ENCODE results near the gene PCSK5. TPM values are rescaled to one million over a fixed set of nuclear protein-coding genes. Genes with fewer than 3 reads are reported as not detected.

PCSK5 gene
- total and polyA plus RNA-seq, 5 donors = 2.6 to 7.6 (median 5.6) TPM

- 86% methylated on average over 3 of the region's 3 CpGs for WGBS
- H3K4me1 ChIP-seq (ENCODE audit: control insufficient read depth, insufficient read depth, low read length) = no peaks in the 10 kb centered on the region
- no peak overlapping the region for H3K4me3 ChIP-seq (ENCODE audit: low read length)
- no peak for ATAC-seq
- H3K9me3 ChIP-seq (ENCODE audit: control insufficient read depth, low read length) = no peaks in the 10 kb centered on the region
- intact Hi-C loops (cut with DNase I) = no loop called here
- no peak overlapping the region for H3K27ac ChIP-seq (ENCODE audit: low read length)
- DNase-seq = no peak
- H3K27me3 ChIP-seq (ENCODE audit: control insufficient read depth, insufficient read depth) = no peaks in the 10 kb centered on the region
Measured at GRCh38 chr9:75918154-75918553, 27.7 kb downstream of the PCSK5 start.

- WGBS = 86% methylated on average over 3 of the region's 3 CpGs
- Histone ChIP-seq H3K27me3 (ENCODE audit: control insufficient read depth, insufficient read depth) (no peaks in the 10 kb centered on the region), H3K4me3 (ENCODE audit: low read length) (no peak overlapping the region), H3K27ac (ENCODE audit: low read length) (no peak overlapping the region), H3K4me1 (ENCODE audit: control insufficient read depth, insufficient read depth, low read length) (no peaks in the 10 kb centered on the region), H3K9me3 (ENCODE audit: control insufficient read depth, low read length) (no peaks in the 10 kb centered on the region)
- DNase-seq (no peak), ATAC-seq (no peak)
- intact Hi-C loops (cut with DNase I) = no loop called here
Measured at GRCh38 chr9:75918909-75919308, 28.4 kb downstream of the PCSK5 start.

- ATAC-seq (no peak), DNase-seq (no peak)
- no peaks in the 10 kb centered on the region for H3K9me3 ChIP-seq (ENCODE audit: control insufficient read depth, low read length)
- no peaks in the 10 kb centered on the region for H3K4me1 ChIP-seq (ENCODE audit: control insufficient read depth, insufficient read depth, low read length)
- intact Hi-C loops (cut with DNase I) = no loop called here
- no peak overlapping the region for H3K27ac ChIP-seq (ENCODE audit: low read length)
- H3K27me3 ChIP-seq (ENCODE audit: control insufficient read depth, insufficient read depth) = no peaks in the 10 kb centered on the region
- no peak overlapping the region for H3K4me3 ChIP-seq (ENCODE audit: low read length)
- WGBS = 71% methylated on average over 5 of the region's 5 CpGs
Measured at GRCh38 chr9:75921391-75922127, 31.1 kb downstream of the PCSK5 start.

- ATAC-seq (no peak), DNase-seq (no peak)
- intact Hi-C loops (cut with DNase I) = no loop called here
- Histone ChIP-seq H3K9me3 (ENCODE audit: control insufficient read depth, low read length) (no peaks in the 10 kb centered on the region), H3K4me1 (ENCODE audit: control insufficient read depth, insufficient read depth, low read length) (peaks cover 2% of the 10 kb centered on the region), H3K27ac (ENCODE audit: low read length) (no peak overlapping the region), H3K4me3 (ENCODE audit: low read length) (no peak overlapping the region), H3K27me3 (ENCODE audit: control insufficient read depth, insufficient read depth) (no peaks in the 10 kb centered on the region)
- 75% methylated on average over 2 of the region's 2 CpGs for WGBS
Measured at GRCh38 chr9:75926385-75926784, 35.9 kb downstream of the PCSK5 start.

- intact Hi-C loops (cut with DNase I) = no loop called here
- 74% methylated on average over 2 of the region's 2 CpGs for WGBS
- Histone ChIP-seq H3K9me3 (ENCODE audit: control insufficient read depth, low read length) (no peaks in the 10 kb centered on the region), H3K27me3 (ENCODE audit: control insufficient read depth, insufficient read depth) (no peaks in the 10 kb centered on the region), H3K27ac (ENCODE audit: low read length) (no peak overlapping the region), H3K4me3 (ENCODE audit: low read length) (no peak overlapping the region), H3K4me1 (ENCODE audit: control insufficient read depth, insufficient read depth, low read length) (peaks cover 2% of the 10 kb centered on the region)
- DNase-seq = no peak
- no peak for ATAC-seq
Measured at GRCh38 chr9:75927356-75927755, 36.9 kb downstream of the PCSK5 start.

- intact Hi-C loops (cut with DNase I) = no loop called here
- Histone ChIP-seq H3K9me3 (ENCODE audit: control insufficient read depth, low read length) (no peaks in the 10 kb centered on the region), H3K27me3 (ENCODE audit: control insufficient read depth, insufficient read depth) (no peaks in the 10 kb centered on the region), H3K27ac (ENCODE audit: low read length) (no peak overlapping the region), H3K4me3 (ENCODE audit: low read length) (no peak overlapping the region), H3K4me1 (ENCODE audit: control insufficient read depth, insufficient read depth, low read length) (peaks cover 2% of the 10 kb centered on the region)
- WGBS = 74% methylated on average over 4 of the region's 4 CpGs
- DNase-seq (no peak), ATAC-seq (no peak)
Measured at GRCh38 chr9:75930190-75930589, 39.7 kb downstream of the PCSK5 start.

GRCh38 chr9:75930730-75931321 lies 40.4 kb downstream of the PCSK5 start:
- no peak overlapping the region for H3K4me3 ChIP-seq (ENCODE audit: low read length)
- H3K27ac ChIP-seq (ENCODE audit: low read length) = no peak overlapping the region
- no peaks in the 10 kb centered on the region for H3K9me3 ChIP-seq (ENCODE audit: control insufficient read depth, low read length)
- intact Hi-C loops (cut with DNase I) = no loop called here
- no peak for DNase-seq
- H3K4me1 ChIP-seq (ENCODE audit: control insufficient read depth, insufficient read depth, low read length) = peaks cover 2% of the 10 kb centered on the region
- WGBS = 51% methylated on average over 3 of the region's 3 CpGs
- no peaks in the 10 kb centered on the region for H3K27me3 ChIP-seq (ENCODE audit: control insufficient read depth, insufficient read depth)
- ATAC-seq = peak; percentile 35 to 50

GRCh38 chr9:75933982-75934381 lies 43.5 kb downstream of the PCSK5 start:
- DNase-seq (no peak), ATAC-seq (no peak)
- 87% methylated on average over 7 of the region's 7 CpGs for WGBS
- intact Hi-C loops (cut with DNase I) = no loop called here
- H3K27ac ChIP-seq (ENCODE audit: low read length) = no peak overlapping the region
- peaks cover 2% of the 10 kb centered on the region for H3K4me1 ChIP-seq (ENCODE audit: control insufficient read depth, insufficient read depth, low read length)
- no peaks in the 10 kb centered on the region for H3K27me3 ChIP-seq (ENCODE audit: control insufficient read depth, insufficient read depth)
- no peak overlapping the region for H3K4me3 ChIP-seq (ENCODE audit: low read length)
- H3K9me3 ChIP-seq (ENCODE audit: control insufficient read depth, low read length) = no peaks in the 10 kb centered on the region

GRCh38 chr9:75935591-75935990 lies 45.1 kb downstream of the PCSK5 start:
- ATAC-seq (no peak), DNase-seq (no peak)
- intact Hi-C loops (cut with DNase I) = no loop called here
- no peaks in the 10 kb centered on the region for H3K27me3 ChIP-seq (ENCODE audit: control insufficient read depth, insufficient read depth)
- H3K9me3 ChIP-seq (ENCODE audit: control insufficient read depth, low read length) = no peaks in the 10 kb centered on the region
- no peaks in the 10 kb centered on the region for H3K4me1 ChIP-seq (ENCODE audit: control insufficient read depth, insufficient read depth, low read length)
- 47% methylated on average over 2 of the region's 2 CpGs for WGBS
- no peak overlapping the region for H3K4me3 ChIP-seq (ENCODE audit: low read length)
- no peak overlapping the region for H3K27ac ChIP-seq (ENCODE audit: low read length)

- 70% methylated on average over 7 of the region's 7 CpGs for WGBS
Measured at GRCh38 chr9:75937521-75938258, 47.2 kb downstream of the PCSK5 start.

GRCh38 chr9:75938946-75939345 lies 48.5 kb downstream of the PCSK5 start:
- Histone ChIP-seq H3K4me3 (ENCODE audit: low read length) (no peak overlapping the region), H3K27me3 (ENCODE audit: control insufficient read depth, insufficient read depth) (no peaks in the 10 kb centered on the region), H3K9me3 (ENCODE audit: control insufficient read depth, low read length) (no peaks in the 10 kb centered on the region), H3K27ac (ENCODE audit: low read length) (no peak overlapping the region), H3K4me1 (ENCODE audit: control insufficient read depth, insufficient read depth, low read length) (peaks cover 1% of the 10 kb centered on the region)
- no peak for ATAC-seq
- 66% methylated on average over 1 of the region's 1 CpG for WGBS
- intact Hi-C loops (cut with DNase I) = no loop called here
- no peak for DNase-seq

More at GRCh38 chr9:75937521-75938258, 47.2 kb downstream of the PCSK5 start:
- no peak overlapping the region for H3K4me3 ChIP-seq (ENCODE audit: low read length)
- ATAC-seq (peak in 1 of 2 donors; percentile 61), DNase-seq (peak in 2 of 3 donors; percentile 19 to 35)
- H3K4me1 ChIP-seq (ENCODE audit: control insufficient read depth, insufficient read depth, low read length) = peaks cover 1% of the 10 kb centered on the region
- intact Hi-C loops (cut with DNase I) = no loop called here
- no peaks in the 10 kb centered on the region for H3K27me3 ChIP-seq (ENCODE audit: control insufficient read depth, insufficient read depth)
- no peak overlapping the region for H3K27ac ChIP-seq (ENCODE audit: low read length)
- no peaks in the 10 kb centered on the region for H3K9me3 ChIP-seq (ENCODE audit: control insufficient read depth, low read length)

Data from right cardiac atrium (tissue), 5 donors.